DMS114 treated with DMSO at 0.1 percent for 48 hours (cell line): Measurements from ENCODE around the gene PI16.

ENCODE experiments used
- DNase-seq: peaks from one replicate; lab custom pipeline; 2025; ENCODE audit not compliant: unreplicated experiment; lab: John Stamatoyannopoulos, UW

Gene PI16

DNA sequence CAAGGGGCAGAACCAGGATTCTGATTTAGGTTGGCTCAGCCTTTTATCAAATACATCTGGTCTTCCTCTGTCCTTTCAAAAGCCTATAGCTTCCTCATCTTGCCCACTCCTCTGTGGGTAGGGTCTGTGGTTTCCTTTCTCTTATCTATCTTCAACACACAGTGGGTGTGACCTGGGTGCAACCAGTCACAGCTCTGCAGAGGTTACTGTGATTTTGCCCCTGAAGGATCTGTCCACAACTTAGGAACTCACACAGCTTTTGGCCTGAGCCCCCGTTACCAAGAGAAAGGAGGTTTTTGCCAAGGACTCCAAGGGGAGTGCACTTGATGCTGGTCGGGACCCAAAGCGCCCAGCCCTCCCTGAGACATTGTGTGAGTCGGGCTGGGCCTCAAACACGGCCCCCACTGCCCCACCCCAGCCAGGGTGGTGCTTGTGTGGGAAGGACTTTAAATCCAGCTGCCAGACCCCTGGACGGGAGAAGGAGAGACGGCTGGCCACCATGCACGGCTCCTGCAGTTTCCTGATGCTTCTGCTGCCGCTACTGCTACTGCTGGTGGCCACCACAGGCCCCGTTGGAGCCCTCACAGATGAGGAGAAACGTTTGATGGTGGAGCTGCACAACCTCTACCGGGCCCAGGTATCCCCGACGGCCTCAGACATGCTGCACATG lies at the start of gene PI16:
Gene PI16 (plus strand): TSS at position 477 of the 670 bp plus-strand sequence. CDS start 23 bp downstream, at position 500.
- DNase-seq, result no peak

DNA sequence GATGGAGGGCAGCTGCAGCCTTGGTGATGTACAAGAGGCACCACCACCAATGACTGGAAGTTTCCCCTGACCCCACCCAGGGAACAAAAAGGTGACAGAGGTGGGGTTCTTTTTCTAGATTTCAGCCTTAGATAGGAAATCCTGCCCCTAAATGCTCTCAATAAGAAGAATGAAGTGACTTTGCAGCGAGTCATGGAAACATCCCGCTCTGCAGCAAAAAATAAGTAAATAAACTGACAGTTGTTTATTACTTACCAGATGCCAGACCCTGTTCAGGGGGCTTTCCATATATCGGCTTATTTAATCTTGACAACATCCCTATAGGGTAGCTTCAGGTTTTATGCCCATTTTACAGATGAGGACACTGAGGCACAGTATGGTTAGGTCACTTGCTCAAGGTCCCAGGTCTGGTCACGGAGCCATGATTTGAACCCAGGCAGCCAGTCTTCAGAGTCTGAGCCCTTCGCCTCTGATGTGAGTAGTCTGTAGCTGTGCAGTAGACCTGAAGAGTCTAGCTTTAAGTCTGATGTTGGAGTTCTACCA lies 49.6 kb upstream of the PI16 start:
- no peak for DNase-seq

DNA sequence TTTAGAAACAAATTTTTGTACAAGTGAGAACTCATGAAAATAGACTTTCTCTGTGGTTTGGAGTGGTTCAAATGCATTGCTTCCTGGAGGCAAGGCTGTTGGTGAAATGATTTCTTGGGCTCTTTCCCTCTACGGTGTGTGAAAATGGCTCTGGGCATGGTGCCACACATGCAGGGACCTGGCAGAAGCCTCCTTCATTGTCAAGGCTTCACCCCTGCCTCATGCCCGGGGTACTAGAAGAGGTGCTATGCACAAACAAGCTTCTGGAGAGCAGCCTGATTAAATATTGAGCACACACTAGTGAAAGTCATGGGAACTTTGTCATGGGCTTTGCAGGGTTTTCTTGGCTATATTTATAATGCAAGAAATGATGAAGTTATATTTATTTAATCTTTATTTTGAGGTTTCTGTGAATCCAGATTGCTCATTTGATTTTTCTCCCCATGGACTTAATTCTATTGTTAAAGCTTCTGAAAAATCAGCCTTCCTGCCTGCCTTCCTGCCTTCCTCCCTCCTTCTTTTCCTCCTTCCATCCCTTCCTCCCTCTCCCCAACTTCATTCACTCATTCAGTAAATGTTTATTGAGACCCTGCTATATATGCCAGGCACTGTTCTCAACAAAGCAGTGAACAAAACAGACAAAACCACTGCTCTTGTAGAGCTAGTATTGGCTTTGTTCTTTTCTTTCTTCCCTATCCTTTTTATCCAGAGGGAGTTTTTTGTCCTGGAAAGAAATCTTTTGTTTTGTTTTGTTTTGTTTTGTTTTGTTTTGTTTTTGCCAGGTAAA lies 47.8 kb upstream of the PI16 start:
- DNase-seq, result no peak

DNA sequence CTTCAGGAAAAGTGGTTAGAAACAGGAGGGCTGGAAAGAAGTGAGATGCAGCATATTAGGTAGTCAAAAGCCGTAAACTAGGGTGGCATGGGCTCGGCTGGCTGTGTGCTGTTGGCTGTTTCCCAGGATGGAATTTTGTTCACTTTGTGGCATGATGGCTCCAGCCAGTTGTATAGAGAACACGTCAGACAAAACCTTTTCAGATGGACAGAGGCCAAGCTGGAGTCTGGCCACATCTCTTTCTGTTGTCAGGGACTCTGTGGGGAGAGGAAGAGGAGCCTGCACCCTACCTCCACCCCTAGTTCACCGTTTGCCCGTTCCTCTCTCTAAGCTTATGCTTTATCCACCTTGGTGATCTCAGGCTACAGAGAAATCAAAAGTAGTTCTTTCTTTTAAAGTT lies 46.8 kb upstream of the PI16 start:
- DNase-seq, result no peak

GRCh38 chr6:36908747-36909146 lies 45.8 kb upstream of the PI16 start:
- DNase-seq, result no peak

- DNase-seq, result no peak
Observed at GRCh38 chr6:36912030-36912454, 42.5 kb upstream of the PI16 start.

GRCh38 chr6:36912586-36912985 lies 42.0 kb upstream of the PI16 start:
- DNase-seq, result no peak

DNA sequence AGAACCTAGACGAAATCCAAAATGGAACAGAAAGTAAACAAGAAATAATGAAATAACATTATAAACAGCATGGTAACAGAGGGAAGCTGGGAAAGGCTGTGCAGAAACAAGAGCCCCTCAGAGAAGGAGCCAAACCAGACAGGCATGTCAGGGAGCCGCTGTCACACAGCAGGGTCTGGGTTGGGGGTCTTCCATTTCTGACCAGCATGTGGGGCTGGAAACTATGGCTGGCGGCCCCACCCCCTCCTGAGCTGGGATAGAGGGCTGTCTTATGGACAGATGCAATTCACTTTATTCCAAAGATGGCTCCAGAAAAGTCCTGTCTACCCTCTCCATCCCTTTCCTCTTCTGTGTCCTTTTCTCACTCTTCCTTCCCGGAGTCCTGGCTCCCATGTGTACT lies 41.5 kb upstream of the PI16 start:
- DNase-seq, result no peak

DNA sequence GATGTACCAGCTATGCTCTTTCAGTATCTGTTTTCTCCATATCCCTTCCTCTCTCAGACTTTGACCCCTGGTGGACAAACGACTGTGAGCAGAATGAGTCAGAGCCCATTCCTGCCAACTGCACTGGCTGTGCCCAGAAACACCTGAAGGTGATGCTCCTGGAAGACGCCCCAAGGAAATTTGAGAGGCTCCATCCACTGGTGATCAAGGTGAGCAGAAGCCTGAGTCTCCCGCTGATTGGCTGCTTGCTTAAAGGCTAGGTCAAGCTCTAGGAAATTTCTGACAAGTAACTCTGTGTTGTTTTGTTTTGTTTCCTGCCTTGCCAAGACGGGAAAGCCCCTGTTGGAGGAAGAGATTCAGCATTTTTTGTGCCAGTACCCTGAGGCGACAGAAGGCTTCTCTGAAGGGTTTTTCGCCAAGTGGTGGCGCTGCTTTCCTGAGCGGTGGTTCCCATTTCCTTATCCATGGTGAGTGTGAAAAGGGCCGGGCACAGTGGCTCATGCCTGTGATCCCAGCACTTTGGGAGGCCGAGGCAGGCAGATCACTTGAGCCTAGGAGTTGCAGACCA lies 40.2 kb upstream of the PI16 start:
- DNase-seq, result no peak

GRCh38 chr6:36915599-36915998 lies 38.9 kb upstream of the PI16 start:
- DNase-seq, result no peak

DNA sequence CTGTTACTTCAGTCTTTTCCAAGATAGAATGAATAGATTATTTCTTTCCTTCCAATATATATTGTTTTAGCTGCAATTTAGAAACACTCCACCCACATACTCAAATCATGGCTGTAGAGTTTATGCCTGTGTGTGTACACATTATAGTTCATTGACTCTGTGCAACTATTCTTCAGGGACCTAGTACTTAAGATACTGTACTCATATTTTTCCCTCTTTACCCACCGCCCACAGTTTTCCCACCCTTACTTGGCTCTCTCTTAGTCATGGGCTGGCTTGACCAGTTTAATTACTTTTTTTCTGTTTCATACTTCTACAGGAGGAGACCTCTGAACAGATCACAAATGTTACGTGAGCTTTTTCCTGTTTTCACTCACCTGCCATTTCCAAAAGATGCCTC lies 38.4 kb upstream of the PI16 start:
- DNase-seq, result no peak

GRCh38 chr6:36917541-36918193 lies 36.9 kb upstream of the PI16 start:
- DNase-seq, result no peak

- DNase-seq, result no peak
Observed at GRCh38 chr6:36920049-36920448, 34.5 kb upstream of the PI16 start.

- DNase-seq, result no peak
Observed at GRCh38 chr6:36920546-36920945, 34.0 kb upstream of the PI16 start.

DNA sequence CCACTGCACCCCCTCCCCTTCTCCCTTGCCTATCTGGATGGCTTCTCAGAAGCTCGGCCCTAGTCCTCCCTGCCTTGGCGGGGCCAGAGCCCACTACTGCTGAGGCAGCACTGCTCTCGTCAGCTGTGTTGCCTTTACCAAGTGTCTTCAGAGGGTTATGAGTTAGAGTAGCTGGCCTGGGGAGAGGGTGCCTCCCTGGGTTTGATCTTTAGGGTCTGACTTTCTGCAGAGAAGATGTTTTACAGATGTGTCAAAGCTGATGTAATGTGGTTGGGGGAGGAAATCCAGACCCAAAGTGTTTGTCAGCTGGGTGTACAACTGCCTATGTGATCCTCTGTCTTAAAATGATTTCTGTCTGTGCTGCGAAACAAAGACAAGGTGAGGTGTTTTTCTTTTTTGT lies 30.4 kb upstream of the PI16 start:
- DNase-seq, result no peak

DNA sequence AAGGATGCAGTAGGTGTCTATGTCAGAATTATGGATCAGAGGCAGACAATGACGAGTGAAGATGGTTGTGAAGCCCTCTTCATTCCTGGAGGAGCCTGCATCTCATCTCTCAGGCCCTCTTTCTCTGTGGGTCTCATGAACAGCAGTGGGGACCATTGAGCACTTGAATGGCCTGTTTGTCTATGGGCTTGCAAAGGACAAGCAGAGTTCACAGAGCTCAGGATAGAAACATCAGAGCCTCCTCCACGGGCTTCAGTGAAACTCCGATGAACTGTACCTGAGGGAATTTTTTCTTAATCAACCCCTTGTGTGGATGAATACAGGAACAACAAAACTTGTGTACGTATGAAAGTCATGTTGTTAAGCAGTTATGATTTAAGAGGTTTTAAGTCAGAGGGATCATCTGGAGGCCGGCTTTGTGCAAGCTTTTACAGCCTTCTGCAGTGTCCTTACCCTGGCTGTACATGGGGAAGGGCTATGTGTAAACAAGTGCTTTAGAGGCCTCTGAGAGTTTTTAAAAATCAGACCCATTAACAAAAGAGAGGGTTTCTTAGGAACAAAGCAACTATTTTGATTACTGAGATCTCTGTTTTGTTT lies 29.7 kb upstream of the PI16 start:
- DNase-seq, result no peak

DNA sequence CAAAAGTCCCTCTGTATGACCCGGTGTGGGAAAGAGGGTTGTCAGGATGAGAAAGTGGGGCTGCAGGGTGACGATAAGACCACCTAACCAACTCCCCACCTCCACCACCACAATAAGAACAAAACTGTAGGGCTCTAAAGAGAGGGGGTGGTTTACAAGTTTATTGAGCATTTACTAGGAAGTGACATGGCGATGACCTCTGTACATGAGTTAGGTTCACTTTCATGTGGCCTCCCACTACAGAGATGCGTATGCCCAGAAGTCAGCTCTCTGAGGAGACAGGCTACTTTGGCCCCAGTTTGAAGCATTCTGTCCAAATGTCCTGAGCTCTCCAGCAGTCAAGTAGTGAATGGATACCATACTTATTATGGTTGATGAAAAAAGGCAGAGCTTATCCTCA lies 28.7 kb upstream of the PI16 start:
- no peak for DNase-seq

DNA sequence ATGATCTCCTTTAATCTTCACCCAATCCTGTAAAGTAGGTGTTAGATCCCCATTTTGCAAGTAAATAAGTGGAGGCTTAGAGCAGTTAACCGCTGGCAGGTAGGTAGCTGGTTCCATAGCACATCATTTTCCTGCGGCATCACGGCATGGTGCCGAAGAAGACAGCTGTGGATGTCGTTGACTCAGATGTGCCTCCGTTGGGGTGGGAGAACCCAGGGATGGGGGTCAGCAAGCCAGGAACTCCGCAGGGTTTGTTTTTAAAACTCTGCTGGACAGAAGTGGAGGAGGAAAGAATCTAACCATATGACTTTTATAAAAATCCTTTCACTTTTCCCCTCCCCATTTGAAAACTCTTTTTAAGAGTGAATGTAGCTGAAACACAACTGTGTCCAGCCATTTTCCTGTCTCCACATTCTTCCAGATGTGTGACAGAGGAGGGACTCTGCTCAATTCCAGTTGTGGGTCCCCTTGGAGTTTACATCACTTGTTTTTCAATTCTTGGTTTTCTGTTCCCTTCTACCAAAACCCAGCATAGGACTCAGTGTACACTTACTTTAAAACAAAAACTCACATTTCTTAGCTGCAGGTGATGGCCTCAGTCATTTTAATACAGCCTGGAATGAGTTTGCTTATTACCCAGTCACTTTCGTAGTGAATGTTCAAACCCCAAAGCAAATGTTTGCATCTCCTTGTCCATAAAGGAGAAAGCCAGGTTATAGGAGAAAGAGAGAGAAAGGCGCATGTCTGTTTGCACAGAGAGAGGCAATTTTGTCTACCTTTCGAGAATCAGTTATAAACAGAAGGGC lies 27.6 kb upstream of the PI16 start:
- no peak for DNase-seq

- no peak for DNase-seq
Observed at GRCh38 chr6:36927691-36928546, 26.6 kb upstream of the PI16 start.
